ENCODE measurements around the gene RGR.

RGR gene

GRCh38 chr10:84289521-84290200 is 44.8 kb downstream of the RGR start:
- no peak for DNase-seq
- Mint-ChIP-seq H3K9me3 (no peaks in the 10 kb centered on the region), H3K27ac (no peak overlapping the region), H3K36me3 (ENCODE audit: low read depth) (no peaks in the 10 kb centered on the region), H3K4me3 (no peak overlapping the region), H3K4me1 (no peaks in the 10 kb centered on the region), H3K27me3 (ENCODE audit: low read depth, poor library complexity) (peaks cover 16% of the 10 kb centered on the region)
- no peak for TF ChIP-seq CTCF (IDR thresholded peaks at IDR 0.05)

- TF ChIP-seq CTCF (IDR thresholded peaks at IDR 0.05): no peak
- Mint-ChIP-seq H3K27me3 (ENCODE audit: low read depth, poor library complexity) (peaks cover 16% of the 10 kb centered on the region), H3K4me3 (no peak overlapping the region), H3K9me3 (no peaks in the 10 kb centered on the region), H3K27ac (no peak overlapping the region), H3K4me1 (no peaks in the 10 kb centered on the region), H3K36me3 (ENCODE audit: low read depth) (no peaks in the 10 kb centered on the region)
- no peak for DNase-seq
These were observed 45.4 kb downstream of the RGR start for GRCh38 chr10:84290235-84290634.

- Mint-ChIP-seq H3K36me3 (ENCODE audit: low read depth) (no peaks in the 10 kb centered on the region), H3K4me3 (no peak overlapping the region)
These were observed 46.5 kb downstream of the RGR start for GRCh38 chr10:84291384-84291783.

GRCh38 chr10:84292502-84292901 is 47.6 kb downstream of the RGR start:
- H3K36me3 Mint-ChIP-seq (ENCODE audit: low read depth): no peaks in the 10 kb centered on the region
- DNase-seq: no peak
- no peak overlapping the region for H3K4me3 Mint-ChIP-seq
- H3K27me3 Mint-ChIP-seq (ENCODE audit: low read depth, poor library complexity): peaks cover 17% of the 10 kb centered on the region
- H3K9me3 Mint-ChIP-seq: no peaks in the 10 kb centered on the region
- H3K4me1 Mint-ChIP-seq: peaks cover 6% of the 10 kb centered on the region
- no peak overlapping the region for H3K27ac Mint-ChIP-seq
- TF ChIP-seq CTCF (IDR thresholded peaks at IDR 0.05): no peak

More at GRCh38 chr10:84291384-84291783, 46.5 kb downstream of the RGR start:
- peak; percentile 46 for DNase-seq
- H3K9me3 Mint-ChIP-seq: no peaks in the 10 kb centered on the region
- TF ChIP-seq CTCF (IDR thresholded peaks at IDR 0.05): no peak
- H3K27me3 Mint-ChIP-seq (ENCODE audit: low read depth, poor library complexity): peaks cover 16% of the 10 kb centered on the region
- H3K4me1 Mint-ChIP-seq: no peaks in the 10 kb centered on the region
- no peak overlapping the region for H3K27ac Mint-ChIP-seq

- Mint-ChIP-seq H3K27ac (no peak overlapping the region), H3K36me3 (ENCODE audit: low read depth) (no peaks in the 10 kb centered on the region), H3K9me3 (no peaks in the 10 kb centered on the region), H3K27me3 (ENCODE audit: low read depth, poor library complexity) (peaks cover 15% of the 10 kb centered on the region), H3K4me1 (peaks cover 6% of the 10 kb centered on the region), H3K4me3 (no peak overlapping the region)
- no peak for DNase-seq
- no peak for TF ChIP-seq CTCF (IDR thresholded peaks at IDR 0.05)
These were observed 48.3 kb downstream of the RGR start for GRCh38 chr10:84293171-84293570.

GRCh38 chr10:84293574-84294016 is 48.7 kb downstream of the RGR start:
- H3K4me1 Mint-ChIP-seq: peaks cover 6% of the 10 kb centered on the region
- peaks cover 11% of the 10 kb centered on the region for H3K27me3 Mint-ChIP-seq (ENCODE audit: low read depth, poor library complexity)
- DNase-seq: no peak
- no peaks in the 10 kb centered on the region for H3K36me3 Mint-ChIP-seq (ENCODE audit: low read depth)
- TF ChIP-seq CTCF (IDR thresholded peaks at IDR 0.05): no peak
- no peak overlapping the region for H3K27ac Mint-ChIP-seq
- no peaks in the 10 kb centered on the region for H3K9me3 Mint-ChIP-seq
- no peak overlapping the region for H3K4me3 Mint-ChIP-seq

Measured in nephron progenitor cell (in vitro differentiated cells).